ENCODE measurements around the gene C1QTNF2.

The C1QTNF2 gene, protein sequence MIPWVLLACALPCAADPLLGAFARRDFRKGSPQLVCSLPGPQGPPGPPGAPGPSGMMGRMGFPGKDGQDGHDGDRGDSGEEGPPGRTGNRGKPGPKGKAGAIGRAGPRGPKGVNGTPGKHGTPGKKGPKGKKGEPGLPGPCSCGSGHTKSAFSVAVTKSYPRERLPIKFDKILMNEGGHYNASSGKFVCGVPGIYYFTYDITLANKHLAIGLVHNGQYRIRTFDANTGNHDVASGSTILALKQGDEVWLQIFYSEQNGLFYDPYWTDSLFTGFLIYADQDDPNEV

DNA sequence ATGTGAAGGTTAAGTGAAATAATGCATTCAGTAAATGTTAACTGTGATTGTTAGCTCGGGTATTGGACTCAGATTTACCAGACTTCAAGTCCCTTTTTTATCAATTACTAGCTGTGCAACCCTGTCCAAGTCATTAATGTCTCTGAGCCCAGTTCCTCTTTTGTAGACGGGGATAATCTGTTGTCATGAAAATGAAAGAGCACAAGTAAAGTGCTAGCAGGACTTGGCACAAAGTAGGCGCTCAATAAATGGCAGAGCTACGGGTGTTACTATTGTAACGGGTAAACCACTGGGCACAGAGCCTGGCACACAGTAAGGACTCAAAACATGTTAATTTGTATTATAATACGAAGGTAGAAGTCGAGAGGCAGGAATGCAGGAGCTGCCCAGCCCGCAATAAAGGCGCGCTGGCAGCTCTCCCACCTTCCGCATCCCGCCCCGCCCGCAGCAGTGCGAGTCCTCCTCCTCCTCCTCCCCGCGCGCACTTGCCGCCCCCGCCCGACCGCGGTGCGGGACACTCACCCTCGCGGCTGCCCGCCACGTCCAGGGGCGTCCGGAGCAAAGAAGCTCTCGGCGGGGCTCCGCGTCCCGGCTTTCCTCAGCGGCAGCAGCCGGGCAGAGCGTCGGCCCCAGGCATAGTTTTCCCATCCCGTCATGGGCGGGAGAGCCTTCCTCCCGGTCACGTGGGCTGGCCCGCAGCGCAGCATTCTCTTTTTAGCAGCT is at the start of gene C1QTNF2:
TSS of gene C1QTNF2 (minus strand) at position 637 of the 723 bp plus-strand sequence. CDS start 15,615 bp downstream, outside the sequence.
- DNase-seq (ENCODE audit: low read depth), result peak; percentile 10

DNA sequence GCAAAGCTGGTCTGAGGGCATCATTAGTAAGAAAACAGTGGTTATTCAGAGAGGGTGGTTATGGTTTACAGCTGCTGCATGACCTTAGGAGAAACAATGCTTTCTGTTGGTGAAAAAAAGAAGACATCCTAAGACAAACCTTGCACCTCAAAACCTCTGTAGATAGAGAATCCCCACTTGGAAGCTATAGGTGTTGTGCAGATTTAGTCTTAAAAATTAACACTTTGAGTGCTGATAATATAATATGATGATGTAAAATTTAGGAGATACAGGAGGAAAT is 49.8 kb upstream of the C1QTNF2 start:
- DNase-seq (ENCODE audit: low read depth), result no peak

GRCh38 chr5:160419458-160420330 is 49.3 kb upstream of the C1QTNF2 start:
- no peak for DNase-seq (ENCODE audit: low read depth)

- peak; percentile 78 for DNase-seq (ENCODE audit: low read depth)
These were observed 48.4 kb upstream of the C1QTNF2 start, which contains the start of gene SLU7 for GRCh38 chr5:160418561-160419457. Gene SLU7 (minus strand): TSS chr5:160419081. CDS start chr5:160415294, 3,787 bp downstream.

- DNase-seq (ENCODE audit: low read depth), result peak; percentile 73
These were observed 29.3 kb upstream of the C1QTNF2 start, which contains the start of gene FAM200C for GRCh38 chr5:160399402-160400353. Gene FAM200C (minus strand): TSS chr5:160400054. CDS start chr5:160395490, 4,564 bp downstream.

DNA sequence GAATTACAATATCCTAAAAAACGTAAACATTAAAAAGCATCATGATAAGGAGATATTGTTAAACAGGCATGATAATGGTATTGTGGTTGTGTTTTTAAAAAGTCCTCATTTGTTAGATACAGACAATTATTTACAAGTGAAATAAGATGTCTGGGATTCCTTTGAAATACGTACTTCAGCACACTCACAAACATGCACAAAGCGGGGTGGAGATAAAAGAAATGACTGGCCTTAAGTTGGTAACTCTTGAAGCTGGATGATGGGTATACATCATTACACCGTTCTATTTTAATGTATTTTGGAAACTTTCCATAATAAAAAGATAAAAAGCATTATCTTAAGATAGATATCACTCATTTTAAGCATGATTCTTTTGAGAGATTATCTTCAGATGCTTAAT is 28.4 kb upstream of the C1QTNF2 start:
- no peak for DNase-seq (ENCODE audit: low read depth)

DNA sequence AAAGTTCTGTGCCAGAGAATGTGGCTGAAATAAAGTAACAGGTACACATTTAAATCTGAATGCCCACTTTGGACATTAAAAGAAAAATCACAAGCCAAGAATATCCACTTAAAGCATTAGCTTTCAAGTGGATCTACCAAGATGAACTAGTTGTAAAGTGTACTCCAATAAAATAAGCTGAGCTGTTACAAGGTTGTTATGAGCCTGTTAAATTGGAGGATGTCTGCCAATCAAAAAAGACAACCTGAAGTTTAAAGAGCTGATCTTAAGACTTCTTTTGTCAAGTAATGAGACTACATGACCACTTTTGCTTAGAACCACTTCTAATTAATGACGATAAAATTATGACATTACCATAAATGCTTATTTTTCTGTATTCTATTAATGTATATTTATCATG is 27.1 kb upstream of the C1QTNF2 start:
- DNase-seq (ENCODE audit: low read depth), result no peak

GRCh38 chr5:160395111-160395510 is 24.7 kb upstream of the C1QTNF2 start:
- DNase-seq (ENCODE audit: low read depth), result no peak

DNA sequence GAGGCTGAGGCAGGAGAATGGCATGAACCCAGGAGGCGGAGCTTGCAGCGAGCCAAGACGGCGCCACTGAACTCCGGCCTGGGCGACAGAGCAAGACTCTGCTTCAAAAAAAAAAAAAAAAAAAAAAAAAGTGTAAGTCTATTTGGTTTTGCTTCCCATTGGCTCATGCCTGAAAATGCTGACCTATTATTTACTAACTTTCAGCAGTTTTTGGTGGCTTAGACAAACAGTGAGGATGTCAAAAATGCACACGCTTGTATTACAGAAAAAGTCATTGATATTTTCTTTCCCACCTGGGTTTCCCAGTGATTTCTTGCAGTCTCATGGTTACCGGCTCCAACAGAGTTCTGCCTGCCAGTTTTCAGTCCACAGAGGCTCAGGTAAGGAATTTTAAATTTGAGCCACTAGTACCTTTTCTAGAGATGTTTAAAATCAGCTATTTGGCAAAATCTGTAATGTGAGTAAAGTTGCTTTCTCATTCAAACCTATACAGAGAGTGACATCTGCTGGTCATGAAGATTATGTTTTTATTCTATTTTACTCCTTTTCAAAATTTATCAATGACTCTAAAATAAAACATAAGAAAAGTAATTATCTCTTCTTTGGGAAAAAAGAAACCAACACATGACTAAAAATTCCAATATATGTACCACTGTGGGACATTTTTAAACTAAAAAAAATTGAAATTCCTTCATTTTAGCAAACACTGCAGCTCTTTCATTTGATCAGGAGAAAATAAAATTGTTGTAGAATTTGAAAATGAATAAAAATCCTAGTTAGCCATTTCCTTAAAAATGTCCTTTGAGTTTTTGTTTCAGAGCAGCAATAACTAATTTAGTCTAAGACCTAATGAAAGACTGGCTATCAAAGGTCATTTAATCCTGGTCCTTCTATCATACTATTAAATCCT is 20.6 kb upstream of the C1QTNF2 start:
- DNase-seq (ENCODE audit: low read depth), result peak; percentile 11

GRCh38 chr5:160387445-160387844 is 17.0 kb upstream of the C1QTNF2 start:
- DNase-seq (ENCODE audit: low read depth), result no peak

GRCh38 chr5:160385496-160385895 is 15.1 kb upstream of the C1QTNF2 start:
- DNase-seq (ENCODE audit: low read depth), result no peak

DNA sequence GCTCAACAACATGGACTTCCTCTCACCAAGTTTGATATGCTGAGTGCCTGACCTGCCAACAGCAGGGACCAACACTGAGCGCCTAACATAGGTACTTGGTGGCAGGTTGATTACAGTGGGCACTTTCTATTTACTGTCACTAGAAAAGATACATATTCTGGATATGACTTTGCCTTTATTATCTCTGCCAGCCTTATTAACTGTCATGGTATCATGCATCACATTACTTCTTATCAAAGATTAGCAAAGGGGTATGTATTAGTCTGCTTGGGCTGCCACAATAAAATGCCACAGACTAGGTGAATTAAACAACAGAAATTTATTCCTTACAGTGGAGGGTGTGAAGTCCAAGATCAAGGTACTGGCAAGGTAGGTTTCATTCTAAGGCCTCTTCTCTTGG is 14.3 kb upstream of the C1QTNF2 start:
- no peak for DNase-seq (ENCODE audit: low read depth)

- no peak for DNase-seq (ENCODE audit: low read depth)
These were observed 11.9 kb upstream of the C1QTNF2 start for GRCh38 chr5:160382346-160382745.

DNA sequence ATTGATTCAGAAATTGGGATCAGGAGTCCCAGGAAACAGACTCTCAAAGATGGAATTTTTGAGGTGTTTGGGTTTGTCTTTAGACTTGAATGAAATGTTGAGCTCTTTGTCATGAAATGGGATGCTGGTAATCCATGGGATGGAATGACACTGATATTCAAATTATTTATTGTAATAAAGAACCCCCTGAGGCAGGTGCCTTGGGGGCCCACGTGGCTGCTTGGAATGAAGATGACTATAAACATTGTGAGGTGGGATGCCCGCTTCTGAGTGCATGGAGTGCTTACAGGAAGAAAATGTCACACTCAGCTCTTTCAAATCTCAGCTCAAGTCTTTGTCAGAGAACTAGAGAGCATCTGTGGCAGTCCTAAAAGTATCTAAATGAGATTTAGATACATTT is 9.6 kb upstream of the C1QTNF2 start:
- no peak for DNase-seq (ENCODE audit: low read depth)

DNA sequence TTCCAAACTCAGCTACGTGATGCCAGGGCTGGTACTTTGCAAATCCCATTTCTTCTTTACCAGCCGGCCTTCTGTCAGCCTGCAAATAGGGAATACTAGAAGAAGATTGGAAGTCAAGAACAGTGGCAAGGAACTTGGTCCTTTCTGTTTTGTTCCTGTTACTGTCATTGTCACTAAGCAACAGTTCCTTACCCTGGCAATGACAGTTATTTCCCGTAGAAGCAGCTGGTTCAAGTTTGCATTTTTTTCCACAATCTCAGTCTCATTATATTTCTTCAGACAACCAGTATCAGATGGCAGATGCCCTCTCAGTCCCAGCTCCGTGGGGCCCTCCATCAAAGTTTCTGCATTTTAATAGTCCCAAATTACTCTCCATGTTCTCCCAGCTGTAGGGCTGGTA is 9.1 kb upstream of the C1QTNF2 start:
- no peak for DNase-seq (ENCODE audit: low read depth)

DNA sequence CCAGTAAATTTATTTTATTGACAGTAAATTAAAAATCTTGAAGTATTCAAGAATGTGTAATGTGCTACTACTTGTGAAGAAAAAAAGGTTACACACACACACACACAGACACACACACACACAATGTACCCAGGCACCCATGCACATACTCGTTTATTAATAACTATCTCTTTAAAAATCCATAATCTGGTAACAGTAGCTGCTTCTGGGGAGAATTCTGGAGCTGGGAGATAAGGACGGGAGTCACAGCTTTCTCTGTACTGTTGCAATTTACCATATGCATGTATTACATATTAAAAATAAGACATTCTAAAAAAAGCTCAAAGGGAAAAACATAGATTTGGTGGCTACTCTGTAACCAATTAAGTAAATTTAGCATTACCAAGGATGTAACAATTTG is 7.9 kb upstream of the C1QTNF2 start:
- DNase-seq (ENCODE audit: low read depth), result no peak

DNA sequence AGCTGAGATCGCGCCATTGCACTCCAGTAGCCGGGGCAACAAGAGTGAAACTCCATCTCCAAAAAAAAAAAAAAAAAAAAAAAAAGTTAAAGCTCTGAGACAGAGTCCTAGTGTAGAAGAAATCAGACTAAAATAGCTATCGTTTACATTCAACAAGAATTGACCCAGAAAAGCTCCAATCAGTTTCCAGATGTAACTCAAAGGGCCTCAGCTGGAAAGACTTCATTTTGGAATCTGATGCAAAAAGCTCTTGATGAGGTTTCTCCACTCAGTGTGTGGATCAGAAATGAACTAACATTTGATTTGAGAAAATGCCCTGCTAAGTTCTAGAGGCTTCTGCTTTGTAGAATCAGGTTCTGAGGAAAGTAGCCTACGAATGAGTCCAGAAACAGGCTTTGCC is 7.2 kb upstream of the C1QTNF2 start:
- DNase-seq (ENCODE audit: low read depth), result no peak

DNA sequence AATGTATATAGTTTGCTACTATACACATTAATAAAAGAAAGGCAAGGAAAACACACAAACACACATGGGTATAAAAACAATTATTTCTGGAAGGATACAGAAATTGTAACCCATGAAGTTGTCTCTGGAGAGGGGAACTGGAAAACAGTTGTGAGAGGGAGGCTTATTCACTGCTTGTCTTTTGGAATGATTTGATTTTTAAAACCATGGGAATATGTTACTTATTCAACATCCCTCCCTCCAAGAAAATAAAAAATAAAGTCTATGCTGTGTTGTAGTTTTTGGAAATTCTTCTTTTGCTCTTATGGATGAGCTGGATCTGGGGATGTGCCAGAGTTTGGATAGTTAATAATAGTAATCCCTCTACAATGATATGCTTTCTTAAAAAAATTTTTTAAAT is 6.0 kb upstream of the C1QTNF2 start:
- DNase-seq (ENCODE audit: low read depth), result no peak

DNA sequence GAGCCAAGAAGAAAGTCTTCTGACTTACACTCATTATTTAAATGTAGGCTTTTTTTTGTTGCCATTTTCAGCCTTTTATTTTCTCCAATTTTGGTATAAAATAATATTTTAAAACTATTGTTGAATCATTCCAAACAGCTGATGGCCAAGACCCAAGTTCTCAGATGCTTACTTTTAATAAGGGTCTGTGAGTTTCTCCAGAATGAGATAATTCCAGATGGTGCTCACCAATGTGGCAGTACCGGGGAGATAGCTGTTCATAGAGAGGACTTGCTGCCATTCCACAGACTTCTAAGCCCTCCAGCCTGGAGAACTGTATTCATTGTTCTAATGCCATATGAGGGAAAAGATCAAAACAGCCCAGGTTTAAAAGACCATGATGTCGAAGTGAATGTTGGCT is 5.3 kb upstream of the C1QTNF2 start:
- DNase-seq (ENCODE audit: low read depth), result no peak

Measured in HS-5 (cell line).